HCT116 (cell line): ENCODE measurements around the gene ACMSD.

Experiments used
- CEBPB ChIP-seq: IDR thresholded peaks from 2 replicates; pipeline ENCODE4 v1.6.1; 2012; ENCODE audit warnings: low read depth
- CTCF ChIP-seq, 3 experiments: fragments of 200-600 bp in 1 of 3; sonication (generic) in 1 of 3; IDR thresholded peaks in 2 of 3; conservative IDR thresholded peaks in 1 of 3; 2 replicates each; pipeline ENCODE4 v1.5.1; 2012 to 2017; ENCODE audit warnings: low read depth in 2 of 3, low read length in 2 of 3, antibody characterized with exemption in 1 of 3, borderline replicate concordance in 1 of 3, control low read depth in 1 of 3, mild to moderate bottlenecking in 1 of 3, mixed read lengths in 1 of 3, mixed run types in 1 of 3, moderate library complexity in 1 of 3; ENCODE audit not compliant: insufficient read depth in 1 of 3
- EZH2 ChIP-seq: fragments of 200-600 bp; sonication (generic); IDR thresholded peaks from 2 replicates; pipeline ENCODE4 v1.6.1; 2017; ENCODE audit warnings: antibody characterized with exemption, mixed run types
- EZH2phosphoT487 ChIP-seq: fragments of 200-600 bp; IDR thresholded peaks from 2 replicates; pipeline ENCODE4 v1.6.1; 2018; ENCODE audit warnings: antibody characterized with exemption, borderline replicate concordance
- FOSL1 ChIP-seq: IDR thresholded peaks from 2 replicates; pipeline ENCODE4 v1.6.1; 2012; ENCODE audit warnings: low read depth
- JUND ChIP-seq: IDR thresholded peaks from 2 replicates; pipeline ENCODE4 v1.6.1; 2012
- POLR2A ChIP-seq: IDR thresholded peaks from 2 replicates; pipeline ENCODE4 v1.7.0; 2011; ENCODE audit warnings: borderline replicate concordance; ENCODE audit not compliant: insufficient read depth, insufficient read length; ENCODE audit errors: extremely low read depth
- POLR2AphosphoS5 ChIP-seq: IDR thresholded peaks from 2 replicates; pipeline ENCODE4 v1.6.1; 2011; ENCODE audit warnings: mild to moderate bottlenecking, low read depth, low read length, moderate library complexity
- REST ChIP-seq: IDR thresholded peaks from 2 replicates; pipeline ENCODE4 v1.6.1; 2012; ENCODE audit warnings: low read depth
- SP1 ChIP-seq: IDR thresholded peaks from 2 replicates; pipeline ENCODE4 v1.6.1; 2012; ENCODE audit warnings: low read depth
- YY1 ChIP-seq: IDR thresholded peaks from 2 replicates; pipeline ENCODE4 v1.6.1; 2011; ENCODE audit warnings: low read length, low read depth, moderate library complexity, mild to moderate bottlenecking; ENCODE audit not compliant: insufficient replicate concordance; ENCODE audit errors: extremely low read depth
- ZBTB33 ChIP-seq: IDR thresholded peaks from 2 replicates; pipeline ENCODE4 v1.6.1; 2011; ENCODE audit warnings: mild to moderate bottlenecking, low read length, moderate library complexity; ENCODE audit not compliant: insufficient replicate concordance; ENCODE audit errors: extremely low read depth
- ZFX ChIP-seq: fragments of 450-650 bp; IDR thresholded peaks from 2 replicates; pipeline ENCODE4 v1.6.1; 2017

GRCh38 chr2:134924912-134925311 is 86.5 kb downstream of the ACMSD start:
- TF ChIP-seq CTCF (IDR thresholded peaks at IDR 0.05 in 2 of 3, conservative IDR thresholded peaks at IDR 0.05 in 1 of 3; ENCODE audit: borderline replicate concordance in 1 of 3, insufficient read depth in 1 of 3, low read depth in 2 of 3, low read length in 2 of 3) (no peak), ZBTB33 (no peak), EZH2 (no peak), POLR2A (no peak), FOSL1 (no peak), CEBPB (no peak), ZFX (no peak), YY1 (no peak), POLR2AphosphoS5 (no peak), SP1 (no peak), JUND (no peak), EZH2phosphoT487 (no peak), REST (no peak)
